ENCODE results near the gene RGS17.

Gene RGS17

GRCh38 chr6:153058291-153058690, 72.8 kb downstream of the RGS17 start:
- H3K36me3 ChIP-seq (ENCODE audit: control insufficient read depth, insufficient read depth, low read length, severe bottlenecking) = no peaks in the 10 kb centered on the region
- DNase-seq (ENCODE audit: low read depth) = no peak
- H3K9me3 ChIP-seq (ENCODE audit: control insufficient read depth, low read length) = peaks cover 4% of the 10 kb centered on the region
- H3K4me3 ChIP-seq (ENCODE audit: low read length) = no peak overlapping the region
- H3K9ac ChIP-seq (ENCODE audit: low read length) = no peak overlapping the region
- no peaks in the 10 kb centered on the region for H3K27me3 ChIP-seq (replicated peaks; ENCODE audit: control insufficient read depth, insufficient read depth, low read length)
- peaks cover 21% of the 10 kb centered on the region for H3K4me1 ChIP-seq (ENCODE audit: control insufficient read depth, insufficient read depth, low read length)

DNA sequence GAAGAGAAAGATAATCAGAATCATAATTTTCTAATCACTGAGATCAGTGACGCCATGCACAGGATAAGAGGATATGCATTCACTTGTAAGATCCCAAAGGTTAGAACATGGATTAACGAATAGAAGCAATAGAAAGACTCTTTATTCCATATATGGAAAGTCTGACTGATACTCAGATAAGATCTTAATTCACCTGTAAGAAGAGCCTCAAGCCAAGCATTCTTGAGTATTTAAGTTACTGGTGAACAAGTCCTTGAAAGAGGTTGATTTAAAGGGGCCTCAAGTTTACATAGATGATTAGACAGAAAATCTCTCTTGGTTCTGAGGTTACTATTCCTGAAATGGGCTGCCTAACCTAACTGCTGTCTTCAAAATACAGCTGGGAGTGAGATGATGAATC, 74.8 kb downstream of the RGS17 start:
- Histone ChIP-seq H3K9ac (ENCODE audit: low read length) (no peak overlapping the region), H3K9me3 (ENCODE audit: control insufficient read depth, low read length) (no peaks in the 10 kb centered on the region), H3K4me3 (ENCODE audit: low read length) (no peak overlapping the region), H3K27me3 (replicated peaks; ENCODE audit: control insufficient read depth, insufficient read depth, low read length) (no peaks in the 10 kb centered on the region), H3K36me3 (ENCODE audit: control insufficient read depth, insufficient read depth, low read length, severe bottlenecking) (no peaks in the 10 kb centered on the region), H3K4me1 (ENCODE audit: control insufficient read depth, insufficient read depth, low read length) (peaks cover 21% of the 10 kb centered on the region)
- no peak for DNase-seq (ENCODE audit: low read depth)

DNA sequence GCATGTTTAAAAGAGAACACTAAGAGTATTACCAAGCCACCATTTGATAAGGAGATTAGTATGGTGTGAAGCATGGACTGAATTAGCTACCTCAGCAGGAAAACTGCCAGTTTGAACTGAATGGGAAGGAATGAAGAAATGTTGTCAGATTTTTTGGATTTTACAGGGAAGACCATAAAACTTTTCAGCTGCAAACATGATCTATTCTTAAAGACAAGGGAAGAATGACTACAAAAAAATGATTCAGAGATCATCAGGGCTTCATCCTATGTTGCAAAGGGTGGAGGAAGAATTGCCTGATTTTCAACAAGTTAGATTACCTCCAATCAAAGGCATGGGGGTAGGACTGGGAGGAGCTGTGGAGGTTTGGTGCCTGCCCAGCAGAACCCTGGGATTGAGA, 79.3 kb downstream of the RGS17 start:
- no peaks in the 10 kb centered on the region for H3K9me3 ChIP-seq (ENCODE audit: control insufficient read depth, low read length)
- no peaks in the 10 kb centered on the region for H3K27me3 ChIP-seq (replicated peaks; ENCODE audit: control insufficient read depth, insufficient read depth, low read length)
- no peak for DNase-seq (ENCODE audit: low read depth)
- no peaks in the 10 kb centered on the region for H3K36me3 ChIP-seq (ENCODE audit: control insufficient read depth, insufficient read depth, low read length, severe bottlenecking)
- H3K9ac ChIP-seq (ENCODE audit: low read length) = no peak overlapping the region
- no peak overlapping the region for H3K4me3 ChIP-seq (ENCODE audit: low read length)
- H3K4me1 ChIP-seq (ENCODE audit: control insufficient read depth, insufficient read depth, low read length) = no peaks in the 10 kb centered on the region

GRCh38 chr6:153048631-153049030, 82.5 kb downstream of the RGS17 start:
- DNase-seq (ENCODE audit: low read depth) = no peak
- H3K4me1 ChIP-seq (ENCODE audit: control insufficient read depth, insufficient read depth, low read length) = no peaks in the 10 kb centered on the region
- no peaks in the 10 kb centered on the region for H3K9me3 ChIP-seq (ENCODE audit: control insufficient read depth, low read length)
- no peak overlapping the region for H3K9ac ChIP-seq (ENCODE audit: low read length)
- no peaks in the 10 kb centered on the region for H3K36me3 ChIP-seq (ENCODE audit: control insufficient read depth, insufficient read depth, low read length, severe bottlenecking)
- H3K4me3 ChIP-seq (ENCODE audit: low read length) = no peak overlapping the region
- no peaks in the 10 kb centered on the region for H3K27me3 ChIP-seq (replicated peaks; ENCODE audit: control insufficient read depth, insufficient read depth, low read length)

- no peaks in the 10 kb centered on the region for H3K4me1 ChIP-seq (ENCODE audit: control insufficient read depth, insufficient read depth, low read length)
- no peaks in the 10 kb centered on the region for H3K36me3 ChIP-seq (ENCODE audit: control insufficient read depth, insufficient read depth, low read length, severe bottlenecking)
- no peak overlapping the region for H3K9ac ChIP-seq (ENCODE audit: low read length)
- H3K4me3 ChIP-seq (ENCODE audit: low read length) = no peak overlapping the region
- H3K27me3 ChIP-seq (replicated peaks; ENCODE audit: control insufficient read depth, insufficient read depth, low read length) = no peaks in the 10 kb centered on the region
- no peak for DNase-seq (ENCODE audit: low read depth)
- no peaks in the 10 kb centered on the region for H3K9me3 ChIP-seq (ENCODE audit: control insufficient read depth, low read length)
These were observed 83.7 kb downstream of the RGS17 start for GRCh38 chr6:153047386-153047785.

GRCh38 chr6:153045271-153045670, 85.8 kb downstream of the RGS17 start:
- DNase-seq (ENCODE audit: low read depth) = no peak
- no peak overlapping the region for H3K4me3 ChIP-seq (ENCODE audit: low read length)
- H3K4me1 ChIP-seq (ENCODE audit: control insufficient read depth, insufficient read depth, low read length) = no peaks in the 10 kb centered on the region
- H3K27me3 ChIP-seq (replicated peaks; ENCODE audit: control insufficient read depth, insufficient read depth, low read length) = no peaks in the 10 kb centered on the region
- no peak overlapping the region for H3K9ac ChIP-seq (ENCODE audit: low read length)
- no peaks in the 10 kb centered on the region for H3K36me3 ChIP-seq (ENCODE audit: control insufficient read depth, insufficient read depth, low read length, severe bottlenecking)
- no peaks in the 10 kb centered on the region for H3K9me3 ChIP-seq (ENCODE audit: control insufficient read depth, low read length)

GRCh38 chr6:153044295-153044694, 86.8 kb downstream of the RGS17 start:
- Histone ChIP-seq H3K9me3 (ENCODE audit: control insufficient read depth, low read length) (no peaks in the 10 kb centered on the region), H3K9ac (ENCODE audit: low read length) (no peak overlapping the region), H3K4me1 (ENCODE audit: control insufficient read depth, insufficient read depth, low read length) (no peaks in the 10 kb centered on the region), H3K36me3 (ENCODE audit: control insufficient read depth, insufficient read depth, low read length, severe bottlenecking) (no peaks in the 10 kb centered on the region), H3K27me3 (replicated peaks; ENCODE audit: control insufficient read depth, insufficient read depth, low read length) (no peaks in the 10 kb centered on the region), H3K4me3 (ENCODE audit: low read length) (no peak overlapping the region)
- no peak for DNase-seq (ENCODE audit: low read depth)

- H3K36me3 ChIP-seq (ENCODE audit: control insufficient read depth, insufficient read depth, low read length, severe bottlenecking) = no peaks in the 10 kb centered on the region
- no peak overlapping the region for H3K9ac ChIP-seq (ENCODE audit: low read length)
- no peaks in the 10 kb centered on the region for H3K4me1 ChIP-seq (ENCODE audit: control insufficient read depth, insufficient read depth, low read length)
- H3K4me3 ChIP-seq (ENCODE audit: low read length) = no peak overlapping the region
- no peaks in the 10 kb centered on the region for H3K9me3 ChIP-seq (ENCODE audit: control insufficient read depth, low read length)
- no peaks in the 10 kb centered on the region for H3K27me3 ChIP-seq (replicated peaks; ENCODE audit: control insufficient read depth, insufficient read depth, low read length)
- no peak for DNase-seq (ENCODE audit: low read depth)
These were observed 87.4 kb downstream of the RGS17 start for GRCh38 chr6:153043719-153044118.

- Histone ChIP-seq H3K36me3 (ENCODE audit: control insufficient read depth, insufficient read depth, low read length, severe bottlenecking) (no peaks in the 10 kb centered on the region), H3K9ac (ENCODE audit: low read length) (no peak overlapping the region), H3K4me3 (ENCODE audit: low read length) (no peak overlapping the region), H3K27me3 (replicated peaks; ENCODE audit: control insufficient read depth, insufficient read depth, low read length) (no peaks in the 10 kb centered on the region), H3K4me1 (ENCODE audit: control insufficient read depth, insufficient read depth, low read length) (no peaks in the 10 kb centered on the region), H3K9me3 (ENCODE audit: control insufficient read depth, low read length) (no peaks in the 10 kb centered on the region)
- DNase-seq (ENCODE audit: low read depth) = peak; percentile 18
These were observed 92.6 kb downstream of the RGS17 start for GRCh38 chr6:153038378-153039057.

DNA sequence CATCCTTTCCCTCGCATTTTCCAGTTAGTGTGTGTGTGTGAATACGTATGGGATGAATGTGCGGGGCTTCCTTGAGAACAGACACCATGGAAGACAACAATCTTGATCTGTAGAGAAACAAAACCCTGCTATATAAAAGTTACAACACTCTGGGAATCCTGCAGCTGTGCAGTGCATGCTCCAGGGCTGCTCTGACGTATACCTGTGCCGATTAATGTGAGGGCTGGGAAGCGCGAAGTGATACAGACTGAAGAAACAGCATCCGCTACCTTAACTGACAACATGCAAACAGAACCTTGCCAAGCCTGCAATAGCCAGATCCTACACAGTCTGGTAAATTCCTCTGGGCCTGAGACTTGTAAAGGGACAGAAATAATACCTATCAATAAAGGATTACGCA, 96.9 kb downstream of the RGS17 start:
- peaks cover 8% of the 10 kb centered on the region for H3K4me1 ChIP-seq (ENCODE audit: control insufficient read depth, insufficient read depth, low read length)

GRCh38 chr6:153032255-153032882, 98.7 kb downstream of the RGS17 start:
- Histone ChIP-seq H3K36me3 (ENCODE audit: control insufficient read depth, insufficient read depth, low read length, severe bottlenecking) (no peaks in the 10 kb centered on the region), H3K4me1 (ENCODE audit: control insufficient read depth, insufficient read depth, low read length) (peaks cover 8% of the 10 kb centered on the region), H3K4me3 (ENCODE audit: low read length) (no peak overlapping the region), H3K9me3 (ENCODE audit: control insufficient read depth, low read length) (no peaks in the 10 kb centered on the region), H3K9ac (ENCODE audit: low read length) (no peak overlapping the region), H3K27me3 (replicated peaks; ENCODE audit: control insufficient read depth, insufficient read depth, low read length) (no peaks in the 10 kb centered on the region)
- DNase-seq (ENCODE audit: low read depth) = peak; percentile 90

More for the DNA sequence above, 96.9 kb downstream of the RGS17 start:
- Histone ChIP-seq H3K36me3 (ENCODE audit: control insufficient read depth, insufficient read depth, low read length, severe bottlenecking) (no peaks in the 10 kb centered on the region), H3K9ac (ENCODE audit: low read length) (no peak overlapping the region), H3K4me3 (ENCODE audit: low read length) (no peak overlapping the region), H3K27me3 (replicated peaks; ENCODE audit: control insufficient read depth, insufficient read depth, low read length) (no peaks in the 10 kb centered on the region), H3K9me3 (ENCODE audit: control insufficient read depth, low read length) (no peaks in the 10 kb centered on the region)
- DNase-seq (ENCODE audit: low read depth) = no peak
